DMS 273 treated with DMSO at 0.1 percent for 48 hours (cell line): ENCODE measurements around the gene PRKAG3.

Source experiments
- DNase-seq: peaks from one replicate; lab custom pipeline; 2025; lab: John Stamatoyannopoulos, UW

The PRKAG3 gene

DNA sequence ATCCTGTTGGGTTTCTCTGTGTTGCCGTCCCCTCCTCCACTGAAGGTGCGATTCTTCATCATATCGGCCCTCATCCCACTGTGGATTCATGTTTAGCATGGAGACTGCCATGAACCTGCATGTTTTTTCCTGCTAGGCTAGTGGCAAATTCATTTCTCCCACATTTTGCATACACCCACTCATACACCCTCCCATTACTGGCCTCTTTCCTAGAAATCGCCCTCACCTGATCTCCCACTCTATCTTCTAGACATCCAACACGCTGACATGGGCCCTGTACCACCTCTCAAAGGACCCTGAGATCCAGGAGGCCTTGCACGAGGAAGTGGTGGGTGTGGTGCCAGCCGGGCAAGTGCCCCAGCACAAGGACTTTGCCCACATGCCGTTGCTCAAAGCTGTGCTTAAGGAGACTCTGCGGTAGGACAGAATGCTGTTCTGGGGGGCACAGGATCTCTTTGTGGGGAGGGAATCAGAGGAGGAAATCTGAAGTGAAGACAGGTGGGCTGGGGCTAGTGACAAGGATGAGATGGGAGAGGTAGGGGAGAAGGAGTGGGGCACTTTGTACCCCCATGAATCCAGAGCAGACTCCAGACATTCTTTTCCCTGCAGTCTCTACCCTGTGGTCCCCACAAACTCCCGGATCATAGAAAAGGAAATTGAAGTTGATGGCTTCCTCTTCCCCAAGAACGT is 17.7 kb downstream of the PRKAG3 start:
- DNase-seq = no peak

- DNase-seq = no peak
These were observed 18.7 kb downstream of the PRKAG3 start for GRCh38 chr2:218812861-218813260.

DNA sequence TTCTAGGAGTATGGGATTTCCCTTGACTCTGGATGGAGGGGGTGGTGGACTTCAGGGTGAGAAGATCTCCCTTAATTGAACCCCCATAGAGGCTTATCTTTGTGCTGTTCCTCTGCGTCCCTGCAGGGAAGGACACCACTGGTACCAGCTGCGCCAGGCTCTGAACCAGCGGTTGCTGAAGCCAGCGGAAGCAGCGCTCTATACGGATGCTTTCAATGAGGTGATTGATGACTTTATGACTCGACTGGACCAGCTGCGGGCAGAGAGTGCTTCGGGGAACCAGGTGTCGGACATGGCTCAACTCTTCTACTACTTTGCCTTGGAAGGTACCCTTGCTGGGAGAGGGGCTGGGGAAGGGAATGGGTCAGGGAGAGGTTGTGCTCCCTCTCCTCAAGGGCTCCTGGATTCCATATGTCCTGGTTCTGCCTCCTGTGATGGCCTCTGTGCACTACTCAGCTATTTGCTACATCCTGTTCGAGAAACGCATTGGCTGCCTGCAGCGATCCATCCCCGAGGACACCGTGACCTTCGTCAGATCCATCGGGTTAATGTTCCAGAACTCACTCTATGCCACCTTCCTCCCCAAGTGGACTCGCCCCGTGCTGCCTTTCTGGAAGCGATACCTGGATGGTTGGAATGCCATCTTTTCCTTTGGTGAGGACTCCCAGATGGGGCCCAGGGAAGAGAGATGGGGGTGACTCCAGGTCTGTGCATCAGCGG is 19.3 kb downstream of the PRKAG3 start:
- no peak for DNase-seq

- DNase-seq = no peak
These were observed 20.2 kb downstream of the PRKAG3 start for GRCh38 chr2:218811382-218811781.

- no peak for DNase-seq
These were observed 21.3 kb downstream of the PRKAG3 start for GRCh38 chr2:218810256-218810655.

DNA sequence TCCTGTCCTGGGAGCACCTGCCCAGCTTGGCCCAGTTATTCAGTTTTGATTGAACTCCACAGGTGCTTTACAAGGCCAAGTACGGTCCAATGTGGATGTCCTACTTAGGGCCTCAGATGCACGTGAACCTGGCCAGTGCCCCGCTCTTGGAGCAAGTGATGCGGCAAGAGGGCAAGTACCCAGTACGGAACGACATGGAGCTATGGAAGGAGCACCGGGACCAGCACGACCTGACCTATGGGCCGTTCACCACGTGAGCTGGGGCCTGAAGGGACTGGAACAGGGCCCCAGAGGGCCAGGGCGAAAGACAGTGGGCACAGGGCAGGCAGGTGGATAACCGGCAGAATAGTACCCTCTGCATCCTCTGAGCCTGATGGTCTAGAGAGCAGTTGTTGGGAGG is 22.1 kb downstream of the PRKAG3 start:
- DNase-seq = no peak

DNA sequence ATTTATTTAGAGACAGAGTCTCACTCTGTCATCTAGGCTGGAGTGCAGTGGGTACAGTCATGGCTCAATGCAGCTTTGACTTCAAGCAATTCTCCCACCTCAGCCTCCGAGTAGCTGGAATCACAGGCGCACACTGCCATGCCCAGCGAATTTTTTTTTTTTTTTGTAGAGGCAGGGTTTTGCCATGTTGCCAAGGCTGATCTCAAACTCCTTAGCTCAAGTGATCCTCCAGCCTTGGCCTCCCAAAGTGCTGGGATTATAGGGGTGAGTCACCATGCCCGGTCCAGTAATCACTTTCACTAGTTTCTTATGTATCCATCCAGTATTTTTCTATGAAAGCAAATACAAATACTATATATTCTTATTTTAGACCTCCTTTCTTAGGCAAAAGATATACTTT is 24.0 kb downstream of the PRKAG3 start:
- DNase-seq = no peak

GRCh38 chr2:218806346-218806978 is 25.1 kb downstream of the PRKAG3 start:
- peak; percentile 51 for DNase-seq

DNA sequence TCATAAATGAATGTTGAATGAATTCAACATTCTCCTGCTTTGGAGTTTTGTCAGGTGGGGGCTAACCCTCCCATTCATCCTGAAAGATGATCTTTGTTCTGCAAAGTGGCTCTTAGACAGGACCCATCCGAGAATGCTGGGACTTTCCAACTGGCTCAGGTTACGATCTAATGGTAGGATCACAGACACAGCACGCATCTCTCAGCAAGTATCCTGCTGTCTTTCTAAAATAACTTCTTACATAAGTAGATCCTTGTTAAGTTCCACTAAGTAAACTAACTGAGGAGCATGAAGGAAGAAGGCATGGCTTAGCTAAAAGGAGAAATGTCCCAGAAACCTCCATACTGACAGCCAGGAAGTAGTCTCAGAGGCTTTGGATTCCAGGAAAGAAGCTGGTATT is 26.0 kb downstream of the PRKAG3 start:
- DNase-seq = peak; percentile 8

- DNase-seq = no peak
These were observed 26.8 kb downstream of the PRKAG3 start for GRCh38 chr2:218804817-218805216.

DNA sequence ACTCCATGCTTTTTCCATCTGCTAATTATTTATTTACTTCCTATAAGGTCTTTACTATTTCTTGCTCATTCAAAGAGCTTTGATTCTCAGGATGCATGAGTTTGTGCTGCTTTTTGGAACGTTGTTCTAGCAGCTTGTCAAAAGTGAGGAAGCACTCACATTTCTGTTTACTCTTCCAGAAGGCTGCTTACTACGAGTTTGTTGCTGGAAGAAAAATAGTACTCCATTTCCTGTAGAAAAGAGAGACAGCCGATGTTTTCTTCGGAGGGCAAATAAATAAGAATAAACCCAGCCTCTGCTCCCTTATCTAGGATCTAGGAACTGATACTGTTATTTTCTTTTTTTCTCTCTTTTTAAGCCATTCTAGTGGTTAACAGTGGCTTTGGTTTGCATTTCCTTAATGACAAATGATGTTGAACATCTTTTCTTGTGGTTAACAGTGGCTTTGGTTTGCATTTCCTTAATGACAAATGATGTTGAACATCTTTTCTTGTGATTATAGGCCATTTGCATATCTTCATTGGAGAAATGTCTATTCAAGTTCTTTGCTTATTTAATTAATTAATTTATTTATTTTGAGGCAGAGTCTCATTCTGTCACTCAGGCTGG is 29.1 kb downstream of the PRKAG3 start:
- no peak for DNase-seq

DNA sequence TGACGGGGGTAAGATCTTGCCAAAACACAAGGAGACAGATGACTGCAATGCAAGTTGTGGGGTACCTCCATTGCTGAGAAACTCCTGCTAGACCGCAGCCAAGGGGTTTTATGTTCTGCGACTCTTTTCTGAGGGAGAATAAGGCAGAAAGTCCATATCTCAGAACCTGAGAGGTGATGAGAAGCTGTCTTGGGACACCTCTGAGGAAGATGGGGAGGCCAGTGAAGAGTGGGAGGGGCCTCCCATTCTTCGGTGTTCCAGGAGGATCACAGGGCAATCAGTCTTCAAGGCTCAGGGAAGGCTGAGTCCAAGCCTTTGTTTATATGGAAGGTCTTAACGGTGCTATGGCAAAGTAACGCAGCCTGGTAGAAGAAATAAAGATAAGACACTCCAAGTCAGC is 31.6 kb downstream of the PRKAG3 start:
- no peak for DNase-seq

DNA sequence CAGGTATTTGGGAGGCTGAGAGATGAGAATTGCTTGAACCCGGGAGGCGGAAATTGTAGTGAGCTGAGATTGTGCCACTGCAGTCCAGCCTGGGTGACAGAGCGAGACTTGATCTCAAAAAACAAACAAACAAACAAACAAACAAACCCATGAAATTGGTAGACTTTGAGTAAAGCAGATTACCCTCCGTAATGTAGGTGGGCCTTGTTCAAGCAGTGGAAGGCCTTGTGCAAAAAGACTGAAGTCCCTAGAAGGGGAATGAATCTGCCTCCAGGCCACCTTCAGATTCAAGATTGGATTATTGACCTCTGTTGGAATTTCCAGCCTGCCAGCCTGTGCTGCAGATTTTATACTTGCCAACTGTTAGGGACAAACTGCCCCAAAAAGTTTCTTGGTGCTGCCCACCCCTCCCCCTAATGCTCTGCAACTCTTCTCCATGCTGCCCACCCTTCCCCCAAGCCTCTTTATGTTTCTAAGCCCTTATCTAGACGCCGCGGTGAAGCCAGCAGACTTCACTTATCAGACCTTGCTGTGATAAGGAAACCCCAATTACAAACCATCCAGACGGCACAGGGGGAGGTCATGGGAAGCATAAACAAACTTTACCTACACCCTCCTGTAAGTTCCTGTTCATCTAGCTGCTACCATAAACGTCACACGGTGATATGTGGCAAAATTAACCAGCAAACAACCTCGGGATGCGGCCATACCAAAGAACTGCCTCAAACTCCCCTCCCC is 32.7 kb downstream of the PRKAG3 start:
- DNase-seq = no peak

DNA sequence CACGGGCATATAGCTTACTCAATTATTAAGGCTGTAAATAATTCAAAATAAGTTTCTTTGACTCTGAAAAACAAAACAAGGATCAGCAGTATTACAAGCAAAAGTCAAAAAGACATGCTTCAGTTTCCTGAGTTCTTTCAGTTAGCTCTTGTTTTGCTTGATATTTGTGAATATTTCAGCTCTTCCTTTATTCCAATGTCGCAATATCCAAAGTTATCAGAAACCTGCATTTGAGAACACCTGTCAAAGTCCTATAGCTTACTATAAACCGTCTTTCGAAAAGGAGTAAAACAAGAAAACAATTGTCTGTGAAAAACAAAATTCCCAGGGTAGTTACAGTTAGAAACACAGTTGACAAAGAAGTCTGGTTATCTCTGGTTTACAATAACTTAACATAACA is 34.9 kb downstream of the PRKAG3 start:
- no peak for DNase-seq

DNA sequence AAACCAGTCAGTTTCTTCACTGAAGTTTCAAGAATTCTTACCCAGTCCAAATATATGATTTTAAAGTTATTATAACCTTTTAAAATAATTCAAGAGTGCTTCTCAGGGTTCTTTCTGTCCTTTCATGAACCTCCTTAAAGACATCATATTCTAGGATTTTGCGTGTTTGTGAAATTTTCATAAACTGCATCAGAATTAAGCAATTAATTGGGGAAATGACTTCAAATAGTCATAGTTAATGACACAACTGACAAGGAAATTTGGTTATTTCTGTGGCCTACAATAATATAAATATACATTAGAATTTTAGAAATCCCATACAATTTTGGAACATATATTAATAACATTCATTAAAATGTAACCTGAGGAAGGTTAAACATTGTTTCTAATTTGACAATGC is 39.2 kb downstream of the PRKAG3 start:
- DNase-seq = no peak

- DNase-seq = no peak
These were observed 42.9 kb downstream of the PRKAG3 start for GRCh38 chr2:218788529-218789255.

DNA sequence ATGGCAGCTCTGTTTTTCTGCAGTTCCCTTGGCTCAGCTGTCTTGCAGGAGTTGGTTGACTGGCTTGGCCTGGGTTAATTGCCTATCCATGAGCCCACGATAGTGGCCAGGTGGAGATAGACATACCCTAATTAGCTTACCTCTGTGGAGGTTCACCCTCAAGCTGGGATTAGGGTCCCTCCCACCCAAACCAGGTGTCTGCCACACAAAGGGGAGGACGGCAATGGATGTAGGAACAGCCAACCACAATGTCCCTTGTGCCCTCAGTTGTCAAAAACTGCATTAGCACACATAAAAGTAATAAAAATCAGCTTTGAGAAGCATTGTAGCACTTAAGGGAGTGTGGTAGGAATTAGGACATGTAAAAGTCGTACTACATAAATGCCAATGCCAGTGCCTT is 45.5 kb downstream of the PRKAG3 start:
- DNase-seq = no peak

GRCh38 chr2:218785103-218785502 is 46.5 kb downstream of the PRKAG3 start:
- no peak for DNase-seq

DNA sequence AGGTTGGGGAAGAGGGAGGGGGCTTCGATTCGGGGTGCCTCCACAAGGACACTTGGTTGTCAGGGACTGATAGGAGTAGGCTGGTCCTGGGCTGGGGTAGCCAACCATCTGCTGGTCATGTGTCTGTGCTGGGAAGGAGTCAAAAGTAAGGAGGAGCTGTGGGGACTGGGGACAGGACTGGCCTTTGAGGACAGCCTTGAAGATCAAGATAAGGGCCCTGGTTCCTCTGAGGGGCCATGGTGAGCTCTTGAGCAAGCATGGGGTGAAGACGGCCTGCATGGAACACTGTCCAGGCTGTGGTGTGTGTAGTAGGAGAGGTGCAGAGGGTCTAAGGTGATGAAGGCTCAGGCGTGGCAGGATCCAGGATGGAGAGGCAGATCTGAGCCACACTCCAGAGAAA is 47.9 kb downstream of the PRKAG3 start:
- DNase-seq = no peak

DNA sequence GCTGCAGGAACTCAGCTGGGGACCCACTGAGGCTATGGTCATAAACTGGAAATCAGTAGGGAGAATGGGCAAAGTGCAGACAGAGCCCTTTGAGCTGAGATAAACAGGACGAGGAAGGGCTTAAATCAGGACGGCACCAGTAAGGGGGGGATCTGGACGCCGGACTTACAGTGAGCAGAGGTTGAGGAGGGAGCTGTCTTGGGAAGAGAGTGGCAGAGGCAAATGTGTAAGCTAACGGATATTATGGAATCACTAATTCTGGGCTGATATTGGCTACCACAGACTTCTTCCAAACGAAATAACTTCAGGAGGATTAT is 49.1 kb downstream of the PRKAG3 start:
- DNase-seq = no peak

DNA sequence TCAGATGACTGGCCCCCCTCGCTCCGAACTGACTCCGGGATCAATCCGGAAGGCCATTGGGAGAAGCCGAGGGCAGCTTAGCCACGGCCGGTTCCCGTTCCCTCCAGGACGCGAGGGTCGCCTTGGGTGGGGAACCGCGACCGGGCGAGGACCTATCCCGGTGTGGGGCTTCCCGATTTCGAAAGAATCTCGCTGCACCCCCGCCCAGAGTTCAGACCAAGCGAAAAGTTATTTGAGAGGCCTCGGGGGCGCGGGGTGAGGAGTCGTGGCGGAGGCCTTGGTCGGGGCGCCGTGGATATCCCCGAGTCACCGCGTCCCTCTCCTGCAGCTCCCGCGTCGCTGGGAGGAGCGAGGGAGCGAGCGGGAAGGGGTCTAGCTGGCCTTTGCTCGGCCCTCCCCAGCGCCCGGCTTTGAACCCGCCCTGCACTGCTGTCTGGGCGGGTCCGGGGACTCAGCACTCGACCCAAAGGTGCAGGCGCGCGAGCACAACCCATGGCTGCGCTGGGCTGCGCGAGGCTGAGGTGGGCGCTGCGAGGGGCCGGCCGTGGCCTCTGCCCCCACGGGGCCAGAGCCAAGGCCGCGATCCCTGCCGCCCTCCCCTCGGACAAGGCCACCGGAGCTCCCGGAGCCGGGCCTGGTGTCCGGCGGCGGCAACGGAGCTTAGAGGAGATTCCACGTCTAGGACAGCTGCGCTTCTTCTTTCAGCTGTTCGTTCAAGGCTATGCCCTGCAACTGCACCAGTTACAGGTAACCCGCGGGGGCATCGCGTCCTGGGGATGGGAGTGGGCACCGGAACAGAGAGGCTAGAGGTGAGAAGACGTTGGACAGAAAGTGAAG is 49.7 kb downstream of the PRKAG3 start, which contains the start of gene CYP27A1:
CYP27A1 (plus strand) TSS at position 457 of the 837 bp plus-strand sequence; CDS start at position 493, 36 bp downstream.
- DNase-seq = no peak
